HL-60 (cell line): ENCODE measurements around the gene NLRP10.

Experiments used
- GABPA ChIP-seq: IDR thresholded peaks from 2 replicates; pipeline ENCODE4 v1.6.1; 2012; ENCODE audit warnings: low read depth
- POLR2AphosphoS5 ChIP-seq: IDR thresholded peaks from 2 replicates; pipeline ENCODE4 v1.6.1; 2012; ENCODE audit warnings: low read depth
- TF ChIP-seq, protein P1 (sequence below): IDR thresholded peaks from one replicate; pipeline ENCODE4 v1.5.1; 2011; ENCODE audit warnings: low read length, control low read depth, inconsistent platforms; ENCODE audit not compliant: insufficient read depth
- TF ChIP-seq, protein P2 (sequence below): IDR thresholded peaks from 2 replicates; pipeline ENCODE4 v1.6.1; 2012; ENCODE audit warnings: low read depth; ENCODE audit not compliant: insufficient replicate concordance

DNA sequence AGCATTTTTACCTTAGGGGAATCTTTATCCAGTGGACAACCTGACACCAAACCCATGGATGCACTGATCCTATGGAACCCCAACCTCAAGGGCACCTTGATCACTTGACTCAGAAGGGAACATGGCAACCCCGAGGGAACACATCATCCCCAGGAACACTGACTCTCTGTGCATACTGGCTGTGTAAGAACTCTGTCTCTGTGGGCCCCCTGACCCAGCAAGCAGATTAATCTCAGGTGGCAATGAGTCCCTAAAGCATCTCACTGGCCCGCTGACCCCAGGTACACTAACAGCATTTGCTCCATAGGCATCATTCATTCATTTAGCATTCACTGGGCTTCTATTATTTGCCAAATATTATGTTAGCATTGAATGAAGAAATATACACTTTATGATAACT lies 38.8 kb upstream of the NLRP10 start:
- TF ChIP-seq, protein P1, sequence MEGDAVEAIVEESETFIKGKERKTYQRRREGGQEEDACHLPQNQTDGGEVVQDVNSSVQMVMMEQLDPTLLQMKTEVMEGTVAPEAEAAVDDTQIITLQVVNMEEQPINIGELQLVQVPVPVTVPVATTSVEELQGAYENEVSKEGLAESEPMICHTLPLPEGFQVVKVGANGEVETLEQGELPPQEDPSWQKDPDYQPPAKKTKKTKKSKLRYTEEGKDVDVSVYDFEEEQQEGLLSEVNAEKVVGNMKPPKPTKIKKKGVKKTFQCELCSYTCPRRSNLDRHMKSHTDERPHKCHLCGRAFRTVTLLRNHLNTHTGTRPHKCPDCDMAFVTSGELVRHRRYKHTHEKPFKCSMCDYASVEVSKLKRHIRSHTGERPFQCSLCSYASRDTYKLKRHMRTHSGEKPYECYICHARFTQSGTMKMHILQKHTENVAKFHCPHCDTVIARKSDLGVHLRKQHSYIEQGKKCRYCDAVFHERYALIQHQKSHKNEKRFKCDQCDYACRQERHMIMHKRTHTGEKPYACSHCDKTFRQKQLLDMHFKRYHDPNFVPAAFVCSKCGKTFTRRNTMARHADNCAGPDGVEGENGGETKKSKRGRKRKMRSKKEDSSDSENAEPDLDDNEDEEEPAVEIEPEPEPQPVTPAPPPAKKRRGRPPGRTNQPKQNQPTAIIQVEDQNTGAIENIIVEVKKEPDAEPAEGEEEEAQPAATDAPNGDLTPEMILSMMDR = no peak
- TF ChIP-seq POLR2AphosphoS5 (no peak), GABPA (no peak)
- TF ChIP-seq, protein P2, sequence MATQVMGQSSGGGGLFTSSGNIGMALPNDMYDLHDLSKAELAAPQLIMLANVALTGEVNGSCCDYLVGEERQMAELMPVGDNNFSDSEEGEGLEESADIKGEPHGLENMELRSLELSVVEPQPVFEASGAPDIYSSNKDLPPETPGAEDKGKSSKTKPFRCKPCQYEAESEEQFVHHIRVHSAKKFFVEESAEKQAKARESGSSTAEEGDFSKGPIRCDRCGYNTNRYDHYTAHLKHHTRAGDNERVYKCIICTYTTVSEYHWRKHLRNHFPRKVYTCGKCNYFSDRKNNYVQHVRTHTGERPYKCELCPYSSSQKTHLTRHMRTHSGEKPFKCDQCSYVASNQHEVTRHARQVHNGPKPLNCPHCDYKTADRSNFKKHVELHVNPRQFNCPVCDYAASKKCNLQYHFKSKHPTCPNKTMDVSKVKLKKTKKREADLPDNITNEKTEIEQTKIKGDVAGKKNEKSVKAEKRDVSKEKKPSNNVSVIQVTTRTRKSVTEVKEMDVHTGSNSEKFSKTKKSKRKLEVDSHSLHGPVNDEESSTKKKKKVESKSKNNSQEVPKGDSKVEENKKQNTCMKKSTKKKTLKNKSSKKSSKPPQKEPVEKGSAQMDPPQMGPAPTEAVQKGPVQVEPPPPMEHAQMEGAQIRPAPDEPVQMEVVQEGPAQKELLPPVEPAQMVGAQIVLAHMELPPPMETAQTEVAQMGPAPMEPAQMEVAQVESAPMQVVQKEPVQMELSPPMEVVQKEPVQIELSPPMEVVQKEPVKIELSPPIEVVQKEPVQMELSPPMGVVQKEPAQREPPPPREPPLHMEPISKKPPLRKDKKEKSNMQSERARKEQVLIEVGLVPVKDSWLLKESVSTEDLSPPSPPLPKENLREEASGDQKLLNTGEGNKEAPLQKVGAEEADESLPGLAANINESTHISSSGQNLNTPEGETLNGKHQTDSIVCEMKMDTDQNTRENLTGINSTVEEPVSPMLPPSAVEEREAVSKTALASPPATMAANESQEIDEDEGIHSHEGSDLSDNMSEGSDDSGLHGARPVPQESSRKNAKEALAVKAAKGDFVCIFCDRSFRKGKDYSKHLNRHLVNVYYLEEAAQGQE = no peak
